T-helper 17 cell (primary cell): ENCODE data around the gene PLD1. TPM values are rescaled to one million over a fixed set of nuclear protein-coding genes. Genes with fewer than 3 reads are reported as not detected.

Experiments
- ATAC-seq: fragments of 150-1000 bp; cut with Tn5 transposase; 2 replicates; pipeline ENCODE4 v1.10.0; 2021; ENCODE audit warnings: mild to moderate bottlenecking, moderate library complexity
- DNase-seq, 3 donors: peaks; one replicate each; pipeline versions ENCODE4 v3.0.0 to v3.0.0-alpha.2; 2020 to 2021
- H3K9me3 ChIP-seq: one replicate; pipeline ENCODE4 v1.7.0; 2013; ENCODE audit warnings: low read length, mild to moderate bottlenecking; ENCODE audit not compliant: control insufficient read depth, poor library complexity, severe bottlenecking
- H3K27ac Mint-ChIP-seq: one replicate; pipeline ENCODE4 v1.8.0; 2022; ENCODE audit warnings: mild to moderate bottlenecking, moderate library complexity, mixed read lengths
- H3K27me3 Mint-ChIP-seq: one replicate; pipeline ENCODE4 v1.8.0; 2022; ENCODE audit warnings: mixed read lengths
- H3K36me3 Mint-ChIP-seq: one replicate; pipeline ENCODE4 v1.8.0; 2022; ENCODE audit warnings: low read depth, mixed read lengths
- H3K4me1 Mint-ChIP-seq: one replicate; pipeline ENCODE4 v1.8.0; 2022; ENCODE audit warnings: mild to moderate bottlenecking, mixed read lengths
- H3K4me3 Mint-ChIP-seq: one replicate; pipeline ENCODE4 v1.8.0; 2022; ENCODE audit warnings: mild to moderate bottlenecking, moderate library complexity, mixed read lengths
- total RNA-seq, 4 donors: library from RNA in 2 of 4; stranded (reverse) in 2 of 4; gene quantifications; one replicate each; pipeline ENCODE4 v1.2.3 and lab custom pipeline; 2022 to 2026

Gene PLD1
- total RNA-seq, 2 donors from 2014 or later, result 6.2 to 9.4 TPM

GRCh38 chr3:171807129-171807675 is 3.1 kb downstream of the PLD1 start:
- DNase-seq (no peak), ATAC-seq (no peak)
- no peak overlapping the region for H3K4me3 Mint-ChIP-seq
- no peaks in the 10 kb centered on the region for H3K9me3 ChIP-seq
- peaks cover 31% of the 10 kb centered on the region for H3K4me1 Mint-ChIP-seq
- peaks cover 4% of the 10 kb centered on the region for H3K27me3 Mint-ChIP-seq
- no peak overlapping the region for H3K27ac Mint-ChIP-seq
- H3K36me3 Mint-ChIP-seq, result no peaks in the 10 kb centered on the region

- Mint-ChIP-seq H3K27ac (no peak overlapping the region), H3K4me3 (no peak overlapping the region), H3K36me3 (no peaks in the 10 kb centered on the region), H3K27me3 (peaks cover 4% of the 10 kb centered on the region), H3K4me1 (peaks cover 39% of the 10 kb centered on the region)
- no peaks in the 10 kb centered on the region for H3K9me3 ChIP-seq
- no peak for ATAC-seq
- DNase-seq, result no peak
These were observed 3.8 kb downstream of the PLD1 start for GRCh38 chr3:171806200-171807128.

DNA sequence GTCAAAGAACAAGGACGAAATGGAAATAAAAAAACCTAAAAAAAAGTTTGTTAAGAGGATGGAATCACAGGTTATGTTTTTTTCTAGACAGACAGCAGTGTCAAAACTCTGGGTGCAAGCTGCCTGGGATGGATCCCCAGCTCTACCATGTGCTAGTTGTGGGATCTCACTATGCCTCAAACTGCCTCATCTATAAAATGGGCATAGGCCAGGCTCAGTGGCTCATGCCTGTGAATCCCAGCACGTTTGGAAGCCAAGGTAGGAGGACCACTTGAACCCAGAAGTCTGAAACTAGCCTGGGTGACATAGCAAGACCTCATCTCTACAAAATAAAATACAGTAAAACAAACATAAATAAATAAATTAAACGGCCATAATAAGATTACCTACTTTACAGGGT is 4.6 kb downstream of the PLD1 start:
- Mint-ChIP-seq H3K27ac (no peak overlapping the region), H3K36me3 (no peaks in the 10 kb centered on the region), H3K27me3 (peaks cover 1% of the 10 kb centered on the region), H3K4me1 (peaks cover 39% of the 10 kb centered on the region), H3K4me3 (no peak overlapping the region)
- DNase-seq, result no peak
- no peak for ATAC-seq
- no peaks in the 10 kb centered on the region for H3K9me3 ChIP-seq

GRCh38 chr3:171804618-171805389 is 5.5 kb downstream of the PLD1 start:
- no peaks in the 10 kb centered on the region for H3K36me3 Mint-ChIP-seq
- peak overlapping the region; percentile 34 for H3K27ac Mint-ChIP-seq
- no peaks in the 10 kb centered on the region for H3K27me3 Mint-ChIP-seq
- DNase-seq (no peak), ATAC-seq (no peak)
- H3K9me3 ChIP-seq, result no peaks in the 10 kb centered on the region
- peaks cover 39% of the 10 kb centered on the region for H3K4me1 Mint-ChIP-seq
- H3K4me3 Mint-ChIP-seq, result no peak overlapping the region

- H3K4me3 Mint-ChIP-seq, result no peak overlapping the region
- DNase-seq, result no peak
- no peaks in the 10 kb centered on the region for H3K9me3 ChIP-seq
- ATAC-seq, result no peak
- peak overlapping the region; percentile 32 for H3K27ac Mint-ChIP-seq
- no peaks in the 10 kb centered on the region for H3K27me3 Mint-ChIP-seq
- H3K4me1 Mint-ChIP-seq, result peaks cover 31% of the 10 kb centered on the region
- H3K36me3 Mint-ChIP-seq, result no peaks in the 10 kb centered on the region
These were observed 7.2 kb downstream of the PLD1 start for GRCh38 chr3:171803044-171803443.

DNA sequence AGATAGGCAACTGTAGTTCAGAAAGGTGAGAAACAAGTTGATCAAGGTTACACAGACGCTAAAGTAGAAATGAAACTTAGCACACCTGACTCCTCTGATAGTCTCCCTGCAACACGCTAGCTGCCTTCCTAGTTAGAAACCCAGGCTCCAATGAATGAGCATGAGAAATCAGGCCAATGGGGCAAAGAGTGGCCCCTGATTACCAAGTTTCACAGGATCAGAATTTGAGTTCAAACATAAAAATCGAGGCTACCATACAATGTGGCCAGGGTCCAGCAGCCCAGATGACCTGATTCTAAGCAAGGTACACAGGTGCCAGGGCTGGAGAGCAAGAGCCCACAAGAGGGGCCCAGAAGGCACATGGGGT is 7.7 kb downstream of the PLD1 start:
- no peak for DNase-seq
- no peaks in the 10 kb centered on the region for H3K27me3 Mint-ChIP-seq
- no peaks in the 10 kb centered on the region for H3K36me3 Mint-ChIP-seq
- no peaks in the 10 kb centered on the region for H3K9me3 ChIP-seq
- H3K27ac Mint-ChIP-seq, result peak overlapping the region; percentile 32
- peaks cover 28% of the 10 kb centered on the region for H3K4me1 Mint-ChIP-seq
- ATAC-seq, result no peak
- no peak overlapping the region for H3K4me3 Mint-ChIP-seq

DNA sequence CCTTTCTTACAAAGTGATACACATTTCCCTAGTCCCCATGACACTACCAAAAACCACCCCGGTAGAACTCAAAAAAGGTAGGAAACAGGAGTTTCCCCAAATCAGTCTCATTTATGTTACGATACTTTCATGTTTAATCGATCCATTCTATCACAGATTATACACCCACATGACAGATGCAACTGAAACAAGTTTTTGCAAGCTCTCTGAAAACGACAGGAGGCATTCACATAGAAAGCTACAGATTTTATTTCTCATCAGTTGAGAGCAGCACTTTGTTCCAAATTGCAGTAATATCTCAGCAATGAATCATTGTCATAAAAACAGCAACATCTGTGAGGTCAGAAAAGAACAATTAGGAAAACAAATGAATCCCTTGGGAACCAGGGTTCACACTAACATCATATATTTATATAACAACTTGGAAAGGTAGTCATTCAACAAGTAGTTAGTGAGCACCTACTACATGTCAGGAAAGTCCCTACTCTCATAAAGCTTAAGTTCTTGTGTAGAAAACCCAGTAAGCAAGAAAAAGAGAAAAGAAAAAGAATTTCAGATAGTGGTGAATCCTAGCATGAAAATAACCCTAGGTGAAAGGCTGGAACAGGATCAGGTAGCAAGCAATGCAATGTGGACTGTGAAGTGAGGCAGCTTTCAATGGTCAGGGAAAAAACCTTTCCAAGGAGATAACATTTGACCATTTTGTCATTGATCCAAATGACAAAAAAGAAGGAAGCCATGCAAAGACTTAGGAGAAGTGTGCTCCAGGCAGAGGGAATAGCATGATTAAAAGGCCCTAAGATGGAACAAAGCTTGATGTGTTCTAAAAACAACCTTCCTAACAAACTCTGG is 8.3 kb downstream of the PLD1 start:
- DNase-seq (no peak), ATAC-seq (no peak)
- no peak overlapping the region for H3K4me3 Mint-ChIP-seq
- no peaks in the 10 kb centered on the region for H3K27me3 Mint-ChIP-seq
- no peaks in the 10 kb centered on the region for H3K36me3 Mint-ChIP-seq
- peak overlapping the region; percentile 57 for H3K27ac Mint-ChIP-seq
- H3K9me3 ChIP-seq, result no peaks in the 10 kb centered on the region
- peaks cover 24% of the 10 kb centered on the region for H3K4me1 Mint-ChIP-seq

DNA sequence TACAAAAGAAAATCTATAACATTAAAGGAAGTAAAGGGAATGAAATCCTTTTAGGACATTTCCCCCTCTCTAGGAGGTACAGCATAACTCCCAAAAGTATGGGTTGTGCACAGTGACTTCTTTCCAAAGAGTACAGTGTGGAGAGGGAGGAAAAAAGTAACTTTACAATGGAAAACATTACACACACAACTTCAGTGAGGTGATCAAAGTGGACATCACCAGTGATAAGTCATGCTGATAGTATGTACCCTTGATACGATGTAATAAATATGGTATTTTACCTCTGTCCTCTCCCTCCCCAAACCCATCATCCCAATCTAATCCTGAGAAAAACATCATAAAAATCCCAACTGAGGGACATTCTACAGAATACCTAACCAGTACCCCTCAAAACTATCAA is 10.8 kb downstream of the PLD1 start:
- no peak overlapping the region for H3K27ac Mint-ChIP-seq
- H3K4me1 Mint-ChIP-seq, result peaks cover 22% of the 10 kb centered on the region
- ATAC-seq (no peak), DNase-seq (no peak)
- H3K36me3 Mint-ChIP-seq, result no peaks in the 10 kb centered on the region
- no peaks in the 10 kb centered on the region for H3K27me3 Mint-ChIP-seq
- no peaks in the 10 kb centered on the region for H3K9me3 ChIP-seq
- H3K4me3 Mint-ChIP-seq, result no peak overlapping the region

DNA sequence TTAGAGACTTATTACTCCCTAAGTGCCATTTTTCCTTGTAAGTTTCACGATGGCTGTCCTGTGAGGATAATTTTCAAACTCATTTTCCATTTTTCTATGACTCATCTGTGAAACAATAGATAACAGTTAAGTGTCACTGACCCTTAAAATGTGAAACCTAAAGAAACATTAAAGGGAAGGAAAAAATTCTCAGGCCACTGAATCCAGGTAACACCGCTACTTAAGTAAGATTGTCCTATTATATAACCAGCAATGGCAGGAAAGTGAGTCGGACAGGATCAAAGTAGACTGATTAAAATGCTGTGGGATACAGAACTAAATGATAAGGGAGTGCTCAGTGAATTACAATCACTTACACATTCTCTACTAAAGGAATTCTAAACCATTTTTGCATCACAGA is 12.4 kb downstream of the PLD1 start:
- Mint-ChIP-seq H3K4me3 (no peak overlapping the region), H3K27ac (no peak overlapping the region), H3K27me3 (no peaks in the 10 kb centered on the region), H3K4me1 (peaks cover 16% of the 10 kb centered on the region), H3K36me3 (no peaks in the 10 kb centered on the region)
- ATAC-seq (no peak), DNase-seq (no peak)
- H3K9me3 ChIP-seq, result no peaks in the 10 kb centered on the region

- DNase-seq (no peak), ATAC-seq (no peak)
- Mint-ChIP-seq H3K27me3 (peaks cover under 1% of the 10 kb centered on the region), H3K4me3 (no peak overlapping the region), H3K27ac (no peak overlapping the region), H3K36me3 (no peaks in the 10 kb centered on the region), H3K4me1 (peaks cover 10% of the 10 kb centered on the region)
- H3K9me3 ChIP-seq, result no peaks in the 10 kb centered on the region
These were observed 13.0 kb downstream of the PLD1 start for GRCh38 chr3:171797265-171797679.

GRCh38 chr3:171796625-171797264 is 13.5 kb downstream of the PLD1 start:
- no peak for ATAC-seq

GRCh38 chr3:171792531-171792930 is 17.8 kb downstream of the PLD1 start:
- H3K4me1 Mint-ChIP-seq, result peaks cover 14% of the 10 kb centered on the region
- no peak overlapping the region for H3K4me3 Mint-ChIP-seq
- H3K36me3 Mint-ChIP-seq, result peaks cover 3% of the 10 kb centered on the region
- no peaks in the 10 kb centered on the region for H3K9me3 ChIP-seq
- H3K27ac Mint-ChIP-seq, result no peak overlapping the region
- DNase-seq (no peak), ATAC-seq (no peak)
- H3K27me3 Mint-ChIP-seq, result peaks cover 7% of the 10 kb centered on the region

More at GRCh38 chr3:171796625-171797264, 13.5 kb downstream of the PLD1 start:
- Mint-ChIP-seq H3K4me1 (peaks cover 10% of the 10 kb centered on the region), H3K4me3 (no peak overlapping the region), H3K27ac (no peak overlapping the region), H3K36me3 (no peaks in the 10 kb centered on the region), H3K27me3 (peaks cover 6% of the 10 kb centered on the region)
- DNase-seq, result no peak
- no peaks in the 10 kb centered on the region for H3K9me3 ChIP-seq
